Stimulated activated CD4-positive, alpha-beta T cell treated with anti-CD3 and anti-CD28 coated beads, Interleukin-12 subunit alpha, Interleukin-12 subunit beta, amount 100 ng/mL, for 48 hours (primary cell): ENCODE results near the gene RNF111.
"Not testable (repeated sequence)": the region's sequence is repeated elsewhere in the genome, so short reads cannot be mapped to it uniquely, and the experiment has no call there.

Source experiments
- DNase-seq, 3 donors: peaks; one replicate each; pipeline ENCODE4 v3.0.0-alpha.2; 2020; ENCODE audit warnings: low read depth in 2 of 3, low spot score in 1 of 3

Gene RNF111

GRCh38 chr15:59131456-59131855 is 144.0 kb downstream of the RNF111 start:
- no peak for DNase-seq

DNA sequence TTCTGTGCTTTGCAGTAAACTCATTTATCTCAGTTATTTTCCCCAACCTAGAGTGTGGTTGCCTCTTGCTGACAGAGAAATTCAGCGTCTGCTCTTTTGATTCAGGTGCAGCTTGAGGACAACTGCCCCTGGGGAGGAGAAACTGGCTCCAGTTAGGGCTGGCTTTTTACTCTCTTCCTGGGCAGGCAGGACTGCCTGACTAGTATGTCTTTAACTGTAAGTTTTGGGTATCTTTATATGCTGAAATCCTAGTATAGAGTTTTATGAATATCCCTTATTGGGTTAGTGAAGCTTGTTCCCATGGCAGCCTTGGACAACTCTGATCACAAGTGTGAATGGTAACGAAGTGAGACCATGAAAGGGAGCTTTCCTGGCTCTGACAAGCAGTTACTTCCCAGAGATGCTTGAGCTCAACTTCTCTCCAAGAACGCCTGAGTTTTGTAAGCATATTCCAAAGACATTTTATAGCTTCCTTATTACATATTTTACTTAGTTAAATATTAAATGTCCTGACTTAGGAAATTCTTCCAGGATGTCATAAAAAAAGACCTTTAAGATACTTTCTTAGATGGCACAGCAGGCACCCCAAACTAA is 144.6 kb downstream of the RNF111 start:
- no peak for DNase-seq

GRCh38 chr15:59133929-59134427 is 146.5 kb downstream of the RNF111 start:
- no peak for DNase-seq

- peak in 1 of 3 donors; percentile 3 for DNase-seq
Observed at GRCh38 chr15:59137566-59137965, 150.1 kb downstream of the RNF111 start.

DNA sequence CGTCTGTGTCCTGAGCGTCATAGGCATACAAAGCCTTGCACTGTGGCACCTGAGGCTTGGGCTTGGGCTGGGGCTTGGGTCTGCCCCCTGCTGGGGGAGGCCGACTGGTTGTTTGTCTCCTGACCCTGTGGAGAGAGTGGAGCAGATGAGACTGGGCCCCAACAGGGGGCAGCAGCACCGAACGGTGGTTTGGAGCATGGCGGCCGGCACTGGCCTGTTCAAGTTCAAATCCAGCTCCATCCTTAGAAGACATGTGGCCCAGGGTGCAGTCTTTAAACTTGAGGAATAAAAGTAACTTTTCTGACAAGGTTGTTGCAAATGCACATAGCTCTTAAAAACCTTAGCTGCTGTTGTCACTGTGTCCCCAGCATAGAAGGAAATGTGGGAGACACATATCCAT is 150.8 kb downstream of the RNF111 start:
- peak; percentile 35 to 42 (median 42) for DNase-seq

DNA sequence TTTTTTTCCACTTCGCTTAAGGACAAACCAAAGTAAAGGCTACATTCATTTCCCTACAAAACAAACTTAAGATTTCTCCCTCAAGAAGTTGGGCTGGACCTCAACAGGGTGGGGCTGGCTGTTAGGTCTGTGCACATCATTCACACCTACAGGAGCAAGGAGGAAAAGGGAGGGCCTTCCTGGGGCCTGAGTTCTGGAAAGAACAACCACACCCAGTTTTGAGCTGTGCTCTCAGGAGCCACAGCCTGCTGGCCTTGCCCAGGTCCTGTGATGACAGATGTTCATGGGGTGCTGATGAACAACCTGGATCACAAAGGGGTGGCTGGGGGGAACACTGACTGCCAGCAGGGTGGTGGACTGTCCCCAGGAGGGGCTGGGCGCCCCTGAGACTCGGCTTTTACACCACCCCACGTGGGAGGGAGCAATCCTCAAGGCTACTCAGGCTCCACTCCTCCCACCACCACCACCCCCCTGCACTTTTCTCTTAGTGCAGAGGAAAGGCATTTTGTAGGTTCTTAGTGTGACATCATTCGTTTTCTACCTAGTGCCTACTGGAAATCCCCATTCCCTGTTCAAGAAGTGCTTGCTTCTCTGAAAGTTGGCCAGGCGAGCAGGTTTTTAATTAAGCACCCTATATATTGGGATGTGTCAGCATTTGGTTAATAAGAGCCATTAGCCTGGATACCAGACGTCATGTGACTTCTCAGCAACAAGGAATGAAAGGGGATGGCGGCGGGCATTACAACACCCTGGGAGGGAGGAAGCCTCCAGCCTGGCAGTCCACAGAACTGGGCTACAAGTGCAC is 153.2 kb downstream of the RNF111 start:
- no peak for DNase-seq

- no peak for DNase-seq
Observed at GRCh38 chr15:59143281-59143680, 155.8 kb downstream of the RNF111 start.

DNA sequence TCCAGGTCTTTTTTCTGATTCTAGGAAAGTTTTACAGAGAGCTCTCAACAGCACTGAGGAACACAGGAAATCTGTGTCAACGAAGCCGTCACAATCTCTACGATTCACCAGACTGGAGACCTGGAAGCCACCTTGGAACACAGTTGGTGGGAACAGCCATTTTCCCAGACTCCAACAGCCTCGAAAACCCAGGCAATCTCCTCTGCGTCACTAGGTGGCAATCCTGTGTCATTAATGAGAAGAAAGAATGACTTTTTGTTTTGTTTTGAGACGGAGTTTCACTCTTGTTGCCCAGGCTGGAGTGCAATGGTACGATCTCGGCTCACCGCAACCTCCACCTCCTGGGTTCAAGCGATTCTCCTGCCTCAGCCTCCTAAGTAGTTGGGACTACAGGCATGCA is 157.1 kb downstream of the RNF111 start:
- not testable (repeated sequence) for DNase-seq
